DOHH2 (cell line): ENCODE measurements around the gene TSHZ2.

Source experiments
- H3F3A ChIP-seq: fragments of 200-600 bp; sonication (generic), shearing (Covaris generic); 2 replicates; pipeline ENCODE4 v1.6.0; 2016; ENCODE audit warnings: antibody characterized with exemption, mild to moderate bottlenecking; ENCODE audit not compliant: control insufficient read depth, insufficient read depth
- H3K27ac ChIP-seq: fragments of 200-600 bp; sonication (generic); 2 replicates; pipeline ENCODE4 v1.5.1; 2014; ENCODE audit warnings: low read depth, mild to moderate bottlenecking, low read length, moderate library complexity
- H3K27me3 ChIP-seq: fragments of 200-600 bp; sonication (generic); 2 replicates; pipeline ENCODE4 v1.6.1; 2014; ENCODE audit warnings: mild to moderate bottlenecking, low read length, mixed read lengths; ENCODE audit not compliant: control insufficient read depth
- H3K36me3 ChIP-seq: fragments of 200-600 bp; sonication (generic); 2 replicates; pipeline ENCODE4 v1.6.1; 2014; ENCODE audit warnings: mild to moderate bottlenecking, low read length, moderate library complexity, mixed read lengths; ENCODE audit not compliant: control insufficient read depth
- H3K4me1 ChIP-seq: fragments of 200-600 bp; sonication (generic); 2 replicates; pipeline ENCODE4 v1.6.1; 2014; ENCODE audit warnings: mild to moderate bottlenecking, low read length, mixed read lengths; ENCODE audit not compliant: control insufficient read depth
- H3K4me2 ChIP-seq: fragments of 200-600 bp; sonication (generic); 2 replicates; pipeline ENCODE4 v1.6.0; 2014; ENCODE audit warnings: mild to moderate bottlenecking, low read length, moderate library complexity
- H3K4me3 ChIP-seq: fragments of 200-600 bp; sonication (generic); 2 replicates; pipeline ENCODE4 v1.5.1; 2014; ENCODE audit warnings: mild to moderate bottlenecking, low read length, mixed read lengths
- H3K79me2 ChIP-seq: fragments of 200-600 bp; sonication (generic); 2 replicates; pipeline ENCODE4 v1.6.1; 2014; ENCODE audit warnings: mild to moderate bottlenecking, low read length, mixed read lengths; ENCODE audit not compliant: control insufficient read depth
- H3K9me2 ChIP-seq: fragments of 200-600 bp; sonication (generic); replicated peaks from 2 replicates; pipeline ENCODE4 v1.6.1; 2014; ENCODE audit warnings: mild to moderate bottlenecking, low read length, mixed read lengths; ENCODE audit not compliant: control insufficient read depth
- H3K9me3 ChIP-seq: fragments of 200-600 bp; sonication (generic); 2 replicates; pipeline ENCODE4 v1.6.1; 2014; ENCODE audit warnings: antibody characterized with exemption, low read length, mixed read lengths; ENCODE audit not compliant: control insufficient read depth, insufficient read depth
- H4K20me1 ChIP-seq: fragments of 200-600 bp; sonication (generic); 2 replicates; pipeline ENCODE4 v1.6.0; 2014; ENCODE audit warnings: low read depth, mild to moderate bottlenecking, antibody characterized with exemption, low read length, moderate library complexity; ENCODE audit not compliant: control insufficient read depth, insufficient read depth
- EZH2phosphoT487 ChIP-seq: fragments of 200-600 bp; sonication (generic); IDR thresholded peaks from 2 replicates; pipeline ENCODE4 v1.6.1; 2017; ENCODE audit warnings: borderline replicate concordance, mild to moderate bottlenecking, antibody characterized with exemption, low read length, moderate library complexity, mixed read lengths
- TF ChIP-seq, protein P1 (sequence below): fragments of 200-600 bp; sonication (generic); IDR thresholded peaks from one replicate; pipeline ENCODE4 v1.5.1; 2014; ENCODE audit warnings: antibody characterized with exemption, mild to moderate bottlenecking, low read depth, low read length; ENCODE audit not compliant: poor library complexity, severe bottlenecking

TSHZ2 gene

DNA sequence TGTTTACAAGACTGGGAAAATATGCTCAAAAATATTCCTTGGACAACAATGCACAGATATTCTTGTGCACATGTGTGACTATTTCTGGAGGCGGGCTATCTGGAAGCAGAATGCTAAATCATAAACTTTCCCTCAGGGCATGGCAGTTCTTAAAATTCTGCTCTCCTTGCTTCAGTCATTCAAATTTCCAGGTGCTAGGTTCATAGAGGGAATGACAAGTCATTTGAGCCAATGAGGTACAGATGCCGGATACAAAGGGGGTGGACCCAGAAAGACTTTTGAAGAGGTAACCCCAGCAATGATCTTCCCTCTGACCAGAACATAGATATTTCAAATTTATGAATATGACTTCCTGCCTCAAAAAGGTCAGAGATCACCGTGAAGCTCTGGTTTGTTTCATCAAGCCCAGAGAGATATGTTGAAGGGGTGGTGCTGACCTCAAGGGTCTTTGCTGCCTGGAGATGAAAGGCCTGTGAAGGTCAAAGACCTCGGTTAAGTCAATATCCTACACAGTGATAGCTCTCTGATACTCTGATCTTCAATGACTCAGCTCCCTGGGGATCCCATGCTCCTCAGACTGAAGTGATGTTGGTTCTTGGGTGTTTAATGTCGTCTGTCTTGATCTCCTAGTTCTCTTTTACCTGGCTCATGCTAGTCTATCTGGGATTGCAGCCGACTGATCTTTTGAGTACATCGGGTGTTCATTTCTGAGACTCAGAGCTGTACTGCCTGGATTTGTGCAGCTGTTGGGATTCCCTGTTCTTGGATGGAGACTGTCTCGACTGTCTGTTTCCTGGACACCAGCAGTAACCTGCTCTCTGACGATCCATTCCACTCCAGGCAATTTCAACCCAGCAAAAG, 47.5 kb upstream of the TSHZ2 start:
- no peaks in the 10 kb centered on the region for H3K36me3 ChIP-seq

DNA sequence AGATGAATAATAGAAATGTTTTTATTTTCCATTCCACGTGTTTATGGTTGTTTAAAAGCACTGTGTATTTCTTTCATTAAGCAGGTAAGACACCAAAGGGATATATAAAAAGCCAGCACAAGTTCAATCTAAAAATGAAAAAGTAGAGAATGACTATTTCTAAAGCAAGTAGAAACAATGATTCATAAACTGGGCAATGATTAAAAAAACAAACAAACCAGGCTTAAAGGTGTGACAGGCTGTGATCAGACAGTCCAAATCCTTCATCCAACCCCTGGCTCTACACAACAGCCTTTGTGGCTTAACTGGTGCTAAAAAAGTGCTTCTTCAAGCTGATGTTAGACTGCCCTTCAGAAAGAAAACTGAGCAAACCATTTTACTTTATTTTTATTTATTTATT, 45.7 kb upstream of the TSHZ2 start:
- 0 out of 2 replicates have a peak, but pooled peaks cover 6% of the 10 kb centered on the region for H3K27me3 ChIP-seq
- no peaks in the 10 kb centered on the region for H3K9me3 ChIP-seq
- no peaks in the 10 kb centered on the region for H3K9me2 ChIP-seq
- no peak for TF ChIP-seq EZH2phosphoT487
- TF ChIP-seq, protein P1, sequence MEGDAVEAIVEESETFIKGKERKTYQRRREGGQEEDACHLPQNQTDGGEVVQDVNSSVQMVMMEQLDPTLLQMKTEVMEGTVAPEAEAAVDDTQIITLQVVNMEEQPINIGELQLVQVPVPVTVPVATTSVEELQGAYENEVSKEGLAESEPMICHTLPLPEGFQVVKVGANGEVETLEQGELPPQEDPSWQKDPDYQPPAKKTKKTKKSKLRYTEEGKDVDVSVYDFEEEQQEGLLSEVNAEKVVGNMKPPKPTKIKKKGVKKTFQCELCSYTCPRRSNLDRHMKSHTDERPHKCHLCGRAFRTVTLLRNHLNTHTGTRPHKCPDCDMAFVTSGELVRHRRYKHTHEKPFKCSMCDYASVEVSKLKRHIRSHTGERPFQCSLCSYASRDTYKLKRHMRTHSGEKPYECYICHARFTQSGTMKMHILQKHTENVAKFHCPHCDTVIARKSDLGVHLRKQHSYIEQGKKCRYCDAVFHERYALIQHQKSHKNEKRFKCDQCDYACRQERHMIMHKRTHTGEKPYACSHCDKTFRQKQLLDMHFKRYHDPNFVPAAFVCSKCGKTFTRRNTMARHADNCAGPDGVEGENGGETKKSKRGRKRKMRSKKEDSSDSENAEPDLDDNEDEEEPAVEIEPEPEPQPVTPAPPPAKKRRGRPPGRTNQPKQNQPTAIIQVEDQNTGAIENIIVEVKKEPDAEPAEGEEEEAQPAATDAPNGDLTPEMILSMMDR: no peak
- H3K79me2 ChIP-seq: no peaks in the 10 kb centered on the region
- no peaks in the 10 kb centered on the region for H3K4me1 ChIP-seq
- no peaks in the 10 kb centered on the region for H3F3A ChIP-seq
- no peaks in the 10 kb centered on the region for H4K20me1 ChIP-seq
- H3K36me3 ChIP-seq: no peaks in the 10 kb centered on the region
- H3K4me2 ChIP-seq: no peak overlapping the region
- no peak overlapping the region for H3K4me3 ChIP-seq
- H3K27ac ChIP-seq: no peak overlapping the region

More for the DNA sequence above, 47.5 kb upstream of the TSHZ2 start:
- no peaks in the 10 kb centered on the region for H3F3A ChIP-seq
- H3K27me3 ChIP-seq: 0 out of 2 replicates have a peak, but pooled peaks cover 6% of the 10 kb centered on the region
- no peaks in the 10 kb centered on the region for H3K79me2 ChIP-seq
- no peaks in the 10 kb centered on the region for H4K20me1 ChIP-seq
- H3K4me2 ChIP-seq: no peak overlapping the region
- TF ChIP-seq, protein P1: no peak
- TF ChIP-seq EZH2phosphoT487: no peak
- no peak overlapping the region for H3K27ac ChIP-seq
- H3K4me1 ChIP-seq: no peaks in the 10 kb centered on the region
- no peaks in the 10 kb centered on the region for H3K9me2 ChIP-seq
- H3K9me3 ChIP-seq: no peaks in the 10 kb centered on the region
- no peak overlapping the region for H3K4me3 ChIP-seq

DNA sequence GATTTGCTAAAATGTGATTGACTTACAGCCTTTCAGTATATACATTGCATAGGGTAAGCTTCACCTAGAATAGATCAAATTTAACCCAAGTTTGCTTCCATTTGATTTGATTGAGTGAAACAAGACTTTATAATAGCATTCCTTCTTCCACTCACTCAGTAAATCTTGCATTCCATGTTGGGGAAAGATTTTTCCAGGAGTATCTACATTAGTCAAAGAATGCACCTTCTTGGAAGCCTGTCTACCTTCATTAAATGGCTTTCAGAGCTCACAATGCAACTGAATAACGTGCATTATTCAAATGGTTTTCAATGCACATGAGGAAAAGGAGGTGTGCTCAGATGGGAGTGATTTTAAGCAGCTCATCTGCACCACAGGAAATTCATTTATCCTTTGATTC, 38.3 kb upstream of the TSHZ2 start:
- no peak overlapping the region for H3K4me2 ChIP-seq
- TF ChIP-seq, protein P1: no peak
- no peak for TF ChIP-seq EZH2phosphoT487
- H3K9me2 ChIP-seq: no peaks in the 10 kb centered on the region

More for the DNA sequence above, 38.3 kb upstream of the TSHZ2 start:
- no peak overlapping the region for H3K4me3 ChIP-seq
- no peaks in the 10 kb centered on the region for H3K9me3 ChIP-seq
- H3K4me1 ChIP-seq: no peaks in the 10 kb centered on the region
- no peaks in the 10 kb centered on the region for H4K20me1 ChIP-seq
- H3K36me3 ChIP-seq: no peaks in the 10 kb centered on the region
- peaks cover 4% of the 10 kb centered on the region for H3K27me3 ChIP-seq
- H3K79me2 ChIP-seq: no peaks in the 10 kb centered on the region
- H3K27ac ChIP-seq: no peak overlapping the region
- no peaks in the 10 kb centered on the region for H3F3A ChIP-seq
